Ishikawa (cell line): Measurements from ENCODE around the gene VSX1.

Experiments used
- CEBPB ChIP-seq: IDR thresholded peaks from 2 replicates; pipeline ENCODE4 v1.6.1; 2012
- CREB1 ChIP-seq: IDR thresholded peaks from 2 replicates; pipeline ENCODE4 v1.6.1; 2012; ENCODE audit warnings: low read depth
- EGR1 ChIP-seq: IDR thresholded peaks from 2 replicates; pipeline ENCODE4 v1.6.1; 2012
- EP300 ChIP-seq: IDR thresholded peaks from 2 replicates; pipeline ENCODE4 v1.6.1; 2012; ENCODE audit warnings: borderline replicate concordance
- FOXM1 ChIP-seq: IDR thresholded peaks from 2 replicates; pipeline ENCODE4 v1.6.1; 2012; ENCODE audit warnings: low read depth, borderline replicate concordance
- NFIC ChIP-seq: IDR thresholded peaks from 2 replicates; pipeline ENCODE4 v1.6.1; 2012
- RAD21 ChIP-seq: IDR thresholded peaks from 2 replicates; pipeline ENCODE4 v1.6.1; 2012; ENCODE audit warnings: low read depth
- TAF1 ChIP-seq: IDR thresholded peaks from 2 replicates; pipeline ENCODE4 v1.6.1; 2012; ENCODE audit warnings: low read depth, mild to moderate bottlenecking
- TCF12 ChIP-seq: IDR thresholded peaks from 2 replicates; pipeline ENCODE4 v1.6.1; 2012; ENCODE audit warnings: low read depth
- TEAD4 ChIP-seq: IDR thresholded peaks from 2 replicates; pipeline ENCODE4 v1.6.1; 2012
- YY1 ChIP-seq: IDR thresholded peaks from 2 replicates; pipeline ENCODE4 v1.6.1; 2012; ENCODE audit warnings: low read depth
- ZBTB7A ChIP-seq: IDR thresholded peaks from 2 replicates; pipeline ENCODE4 v1.6.1; 2012; ENCODE audit warnings: low read depth
- TF ChIP-seq, protein P1 (sequence below): IDR thresholded peaks from 2 replicates; pipeline ENCODE4 v1.6.1; 2012
- TF ChIP-seq, protein P2 (sequence below): IDR thresholded peaks from 2 replicates; pipeline ENCODE4 v1.6.1; 2012
- TF ChIP-seq, protein P3 (sequence below): IDR thresholded peaks from 2 replicates; pipeline ENCODE4 v1.6.1; 2012; ENCODE audit warnings: low read depth, mild to moderate bottlenecking

The VSX1 gene

DNA sequence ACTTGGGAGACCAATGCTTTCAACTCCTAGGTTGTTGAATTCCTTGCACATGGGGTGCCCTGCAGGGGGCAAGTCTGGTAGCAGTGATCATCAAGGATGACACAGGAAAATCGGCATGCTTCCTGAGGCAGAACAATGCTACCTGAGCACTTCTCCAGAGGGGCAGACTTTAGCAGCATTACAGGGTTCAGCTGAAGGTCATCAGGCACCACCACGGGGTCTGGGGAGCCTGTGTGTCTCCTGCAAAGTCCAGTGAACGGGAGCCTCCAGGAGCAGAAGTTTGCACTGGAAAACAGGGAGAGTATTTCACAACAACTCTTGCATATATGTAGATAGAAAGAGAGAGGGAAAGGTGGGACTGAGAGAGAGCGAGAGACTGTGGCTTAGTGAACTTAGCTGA is 10.2 kb downstream of the VSX1 start:
- TF ChIP-seq TEAD4, result 0 out of 2 replicates have a peak, but pooled peaks have one; percentile 27
- no peak for TF ChIP-seq RAD21

DNA sequence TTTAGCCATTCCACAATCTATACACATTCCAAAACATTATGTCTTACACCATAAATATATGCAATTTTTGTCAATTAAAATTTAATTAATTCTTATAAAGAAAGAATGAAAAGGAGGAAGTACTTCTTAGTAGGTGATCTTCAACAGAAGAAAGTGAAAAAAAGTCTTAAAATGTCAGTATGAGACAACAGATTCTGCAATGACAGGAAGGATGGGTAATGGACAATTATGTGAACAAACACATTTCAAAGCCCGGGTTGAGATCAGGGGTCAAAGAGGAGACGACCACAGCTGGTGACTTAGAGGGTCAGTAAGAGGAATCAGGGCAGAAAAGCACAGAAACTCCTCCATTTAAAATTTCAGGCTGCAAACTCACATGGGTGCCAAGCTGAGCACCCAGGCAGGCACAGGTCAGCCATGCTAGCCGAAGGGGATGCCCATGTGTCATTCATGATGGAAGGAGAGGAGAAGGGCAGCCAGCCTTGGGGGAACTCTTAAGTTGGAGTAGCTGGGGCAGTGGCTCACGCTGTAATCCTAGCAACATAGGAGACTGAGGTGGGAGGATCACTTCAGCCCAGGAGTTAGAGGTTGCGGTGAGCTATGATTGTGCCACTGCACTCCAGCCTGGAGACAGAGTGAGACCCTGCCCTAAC is 11.0 kb downstream of the VSX1 start:
- TF ChIP-seq CEBPB (no peak), NFIC (no peak), FOXM1 (no peak), TEAD4 (no peak), CREB1 (no peak), TAF1 (no peak), EGR1 (no peak), EP300 (no peak), ZBTB7A (no peak), RAD21 (no peak)
- TF ChIP-seq, protein P1, sequence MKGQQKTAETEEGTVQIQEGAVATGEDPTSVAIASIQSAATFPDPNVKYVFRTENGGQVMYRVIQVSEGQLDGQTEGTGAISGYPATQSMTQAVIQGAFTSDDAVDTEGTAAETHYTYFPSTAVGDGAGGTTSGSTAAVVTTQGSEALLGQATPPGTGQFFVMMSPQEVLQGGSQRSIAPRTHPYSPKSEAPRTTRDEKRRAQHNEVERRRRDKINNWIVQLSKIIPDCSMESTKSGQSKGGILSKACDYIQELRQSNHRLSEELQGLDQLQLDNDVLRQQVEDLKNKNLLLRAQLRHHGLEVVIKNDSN, result no peak
- TF ChIP-seq, protein P2, sequence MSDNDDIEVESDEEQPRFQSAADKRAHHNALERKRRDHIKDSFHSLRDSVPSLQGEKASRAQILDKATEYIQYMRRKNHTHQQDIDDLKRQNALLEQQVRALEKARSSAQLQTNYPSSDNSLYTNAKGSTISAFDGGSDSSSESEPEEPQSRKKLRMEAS, result no peak
- TF ChIP-seq, protein P3, sequence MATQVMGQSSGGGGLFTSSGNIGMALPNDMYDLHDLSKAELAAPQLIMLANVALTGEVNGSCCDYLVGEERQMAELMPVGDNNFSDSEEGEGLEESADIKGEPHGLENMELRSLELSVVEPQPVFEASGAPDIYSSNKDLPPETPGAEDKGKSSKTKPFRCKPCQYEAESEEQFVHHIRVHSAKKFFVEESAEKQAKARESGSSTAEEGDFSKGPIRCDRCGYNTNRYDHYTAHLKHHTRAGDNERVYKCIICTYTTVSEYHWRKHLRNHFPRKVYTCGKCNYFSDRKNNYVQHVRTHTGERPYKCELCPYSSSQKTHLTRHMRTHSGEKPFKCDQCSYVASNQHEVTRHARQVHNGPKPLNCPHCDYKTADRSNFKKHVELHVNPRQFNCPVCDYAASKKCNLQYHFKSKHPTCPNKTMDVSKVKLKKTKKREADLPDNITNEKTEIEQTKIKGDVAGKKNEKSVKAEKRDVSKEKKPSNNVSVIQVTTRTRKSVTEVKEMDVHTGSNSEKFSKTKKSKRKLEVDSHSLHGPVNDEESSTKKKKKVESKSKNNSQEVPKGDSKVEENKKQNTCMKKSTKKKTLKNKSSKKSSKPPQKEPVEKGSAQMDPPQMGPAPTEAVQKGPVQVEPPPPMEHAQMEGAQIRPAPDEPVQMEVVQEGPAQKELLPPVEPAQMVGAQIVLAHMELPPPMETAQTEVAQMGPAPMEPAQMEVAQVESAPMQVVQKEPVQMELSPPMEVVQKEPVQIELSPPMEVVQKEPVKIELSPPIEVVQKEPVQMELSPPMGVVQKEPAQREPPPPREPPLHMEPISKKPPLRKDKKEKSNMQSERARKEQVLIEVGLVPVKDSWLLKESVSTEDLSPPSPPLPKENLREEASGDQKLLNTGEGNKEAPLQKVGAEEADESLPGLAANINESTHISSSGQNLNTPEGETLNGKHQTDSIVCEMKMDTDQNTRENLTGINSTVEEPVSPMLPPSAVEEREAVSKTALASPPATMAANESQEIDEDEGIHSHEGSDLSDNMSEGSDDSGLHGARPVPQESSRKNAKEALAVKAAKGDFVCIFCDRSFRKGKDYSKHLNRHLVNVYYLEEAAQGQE, result no peak

DNA sequence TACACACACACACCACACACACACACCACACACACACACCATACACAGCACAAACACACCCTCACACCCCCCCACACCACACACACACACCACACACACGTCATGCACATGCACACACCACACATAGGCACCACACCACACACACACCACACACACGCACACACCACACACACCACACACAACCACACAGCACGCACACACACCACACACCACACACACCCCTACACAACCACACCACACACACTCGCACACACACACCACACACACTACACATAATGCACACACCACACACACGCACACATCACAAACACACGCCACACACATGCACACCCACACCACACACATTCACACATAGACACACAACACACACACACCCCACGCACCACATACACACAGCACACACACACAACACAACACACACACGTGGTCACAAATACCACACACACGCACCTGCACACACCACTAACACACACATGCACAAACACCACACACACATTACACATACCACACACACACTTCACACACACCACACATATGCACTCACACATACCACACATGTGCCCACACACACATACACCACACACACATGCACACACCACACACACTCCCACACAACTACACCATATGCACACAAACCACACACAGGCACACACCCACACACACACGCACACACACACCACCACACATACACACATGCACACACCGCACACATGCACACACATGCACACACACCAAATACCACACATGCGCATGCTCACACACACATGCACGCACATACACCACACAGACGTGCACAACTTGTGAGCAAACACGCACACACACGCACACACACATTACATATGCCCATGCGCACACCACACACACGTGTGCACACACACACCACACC is 14.6 kb downstream of the VSX1 start:
- TF ChIP-seq RAD21 (no peak), CREB1 (no peak)

DNA sequence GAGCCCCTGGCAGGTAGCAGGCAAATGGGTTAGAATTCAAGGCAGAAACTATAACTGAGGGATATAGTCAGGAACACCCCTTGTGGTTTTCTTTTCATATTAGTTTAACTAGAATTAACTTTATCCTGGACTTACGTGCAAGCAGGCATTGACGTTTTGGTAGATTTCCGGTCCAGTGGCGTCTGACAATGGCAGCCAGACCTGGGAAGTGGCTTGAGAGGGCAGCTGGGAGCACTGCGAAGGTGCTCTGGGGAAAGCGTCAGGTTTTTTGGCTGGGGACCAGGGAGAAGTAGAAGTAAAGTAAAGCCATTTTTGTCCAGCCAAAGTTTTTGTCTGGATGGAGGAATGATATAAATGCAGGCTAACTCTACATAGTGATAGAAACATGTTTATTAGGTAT is 15.6 kb downstream of the VSX1 start:
- TF ChIP-seq RAD21 (peak; percentile 21; the same call in 1 of the 2 replicates), NFIC (peak; percentile 69), YY1 (peak; percentile 62), TEAD4 (no peak), ZBTB7A (no peak), TCF12 (peak; percentile 37; the same call in 1 of the 2 replicates), CEBPB (no peak)

DNA sequence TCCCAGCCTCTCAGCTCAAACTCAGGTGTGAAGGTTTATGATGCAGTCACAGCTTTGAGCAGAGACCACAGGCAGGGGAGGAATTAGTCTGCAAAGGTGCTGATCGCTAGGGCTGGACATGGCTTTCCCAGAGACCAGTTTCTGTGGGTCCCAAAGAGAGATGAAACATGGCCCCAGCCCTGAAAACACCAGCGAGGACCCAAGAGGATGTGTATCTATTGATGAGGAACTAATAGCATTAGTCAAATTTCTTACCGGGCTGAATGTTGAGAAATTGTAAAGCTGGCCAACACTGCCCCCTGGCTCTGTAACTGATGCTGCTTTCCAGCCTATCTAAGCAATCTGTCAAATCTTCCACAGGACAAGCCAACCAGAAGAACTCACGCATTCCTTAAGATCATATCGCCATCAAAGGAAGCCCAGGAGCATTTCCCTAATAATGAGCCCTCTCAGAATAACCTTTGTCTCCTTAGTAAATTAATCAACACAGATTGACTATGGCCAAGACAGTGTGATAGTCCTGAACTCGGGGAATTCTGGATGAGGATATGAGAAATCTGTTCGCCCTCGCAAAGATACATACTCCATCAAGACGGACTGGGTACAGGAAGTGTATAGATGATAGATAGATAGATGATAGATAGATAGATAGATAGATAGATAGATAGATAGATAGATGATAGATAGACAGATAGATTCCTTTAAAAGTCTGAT is 16.2 kb downstream of the VSX1 start:
- TF ChIP-seq RAD21 (peak; percentile 95), CREB1 (no peak), NFIC (no peak)

DNA sequence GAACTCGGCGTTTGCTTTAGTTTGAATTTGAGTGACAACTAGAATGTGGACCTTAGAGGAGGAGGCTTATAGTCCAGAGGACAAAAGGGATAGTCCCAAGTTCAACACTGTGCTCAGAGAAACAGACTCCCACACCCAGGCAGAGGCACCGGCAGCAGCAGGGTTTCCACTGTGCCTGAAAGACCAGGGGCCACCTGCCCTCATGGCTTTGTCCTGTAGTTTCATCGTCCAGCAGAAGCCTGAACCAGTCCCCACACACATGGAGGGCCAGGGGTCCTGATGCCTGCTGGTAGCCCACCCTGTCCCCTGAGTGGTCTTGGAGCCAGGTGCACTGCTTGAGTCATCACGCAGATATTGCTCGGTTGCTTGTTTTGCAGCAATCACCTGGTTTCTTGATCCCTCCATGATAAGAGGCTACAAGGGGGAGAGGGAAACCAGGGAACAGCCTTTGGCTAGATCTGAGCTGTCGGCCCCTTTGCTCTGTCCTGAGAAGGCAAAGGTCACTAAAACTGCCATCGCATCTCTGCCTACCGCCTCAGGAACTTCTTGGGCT is 16.8 kb downstream of the VSX1 start:
- no peak for TF ChIP-seq FOXM1

DNA sequence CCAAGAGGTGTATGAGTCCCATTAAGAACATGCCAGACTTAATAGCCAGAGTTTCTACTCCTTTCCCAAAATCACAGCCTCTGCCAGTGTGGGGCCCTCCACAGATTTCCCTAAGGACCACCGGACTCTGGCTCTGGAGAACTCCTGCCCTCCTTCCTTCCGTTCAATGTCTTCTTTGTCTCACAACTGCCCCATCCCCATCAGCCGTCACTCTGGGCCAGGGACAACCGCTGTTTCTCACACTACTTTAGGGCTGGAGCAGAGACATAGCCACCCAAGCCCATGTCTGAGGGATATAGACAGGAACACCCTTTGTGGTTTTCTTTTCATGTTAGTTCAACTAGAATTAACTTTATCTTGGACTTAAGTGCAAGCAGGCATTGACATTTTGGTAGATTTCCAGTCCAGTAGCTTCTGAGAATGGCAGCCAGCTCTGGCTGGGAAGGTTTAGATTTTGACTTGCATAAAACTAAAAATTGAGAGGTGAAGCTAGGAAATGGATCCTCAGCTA is 17.3 kb downstream of the VSX1 start:
- TF ChIP-seq, protein P2, result no peak
- TF ChIP-seq YY1, result no peak
- no peak for TF ChIP-seq ZBTB7A
- TF ChIP-seq TCF12, result no peak
- TF ChIP-seq, protein P1, result no peak
- TF ChIP-seq NFIC, result no peak
- no peak for TF ChIP-seq CREB1
- TF ChIP-seq EGR1, result no peak

DNA sequence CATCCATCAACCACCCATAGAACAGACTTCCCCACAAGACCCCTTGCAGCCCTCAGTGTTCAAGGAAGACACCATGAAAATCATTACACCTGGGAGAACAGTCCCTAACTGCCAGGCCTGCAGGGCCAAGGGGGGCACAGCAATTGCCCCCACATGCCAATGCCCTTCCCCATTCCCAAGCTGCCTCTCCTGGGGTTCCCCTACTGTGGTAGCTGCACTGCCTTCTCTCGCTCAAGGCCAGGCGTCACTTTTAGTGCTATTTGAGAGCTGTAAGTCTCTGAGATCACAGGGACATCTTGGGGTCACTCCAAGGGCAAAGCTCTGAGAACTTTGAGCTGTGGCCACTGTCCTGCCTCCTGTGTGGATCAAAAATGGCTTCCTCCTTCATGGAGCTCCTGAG is 18.0 kb downstream of the VSX1 start:
- TF ChIP-seq CEBPB (no peak), EGR1 (no peak)
